BJ (cell line): ENCODE measurements around the gene COL6A1. TPM values are rescaled to one million over a fixed set of nuclear protein-coding genes. Genes with fewer than 3 reads are reported as not detected.
A peak's percentile ranks its signal among the peaks of the same experiment; 100 is the strongest.

ENCODE experiments used
- CTCF ChIA-PET: fragments of 350-600 bp; formaldehyde crosslinking; extraction: SDS; loops from one replicate; lab custom pipeline; 2021; ENCODE audit warnings: antibody characterized with exemption, inconsistent platforms; lab: Yijun Ruan, JAX
- POLR2A ChIA-PET: fragments of 300-600 bp; sonication (Branson Sonifier 250); formaldehyde crosslinking; extraction: SDS; loops from one replicate; lab custom pipeline; 2021; ENCODE audit warnings: antibody characterized with exemption; lab: Charles Lee
- DNase-seq: peaks from one replicate; pipeline ENCODE4 v3.0.0-alpha.2; 2011; ENCODE audit warnings: low read depth
- H3K27me3 ChIP-seq: 2 replicates; pipeline ENCODE4 v1.6.0; 2011; ENCODE audit warnings: low read length; ENCODE audit not compliant: control insufficient read depth, insufficient read depth
- H3K36me3 ChIP-seq: 2 replicates; pipeline ENCODE4 v1.5.1; 2011; ENCODE audit warnings: low read length; ENCODE audit not compliant: control insufficient read depth, insufficient read depth
- H3K4me3 ChIP-seq: 2 replicates; pipeline ENCODE4 v1.5.1; 2011; ENCODE audit warnings: low read depth, mild to moderate bottlenecking, control low read depth, low read length
- CTCF ChIP-seq: IDR thresholded peaks from 2 replicates; pipeline ENCODE4 v1.5.1; 2011; ENCODE audit warnings: low read depth, mild to moderate bottlenecking, control low read depth, inconsistent platforms, low read length, moderate library complexity; ENCODE audit not compliant: insufficient read depth
- polyA plus RNA-seq: library from polyadenylated mRNA; depleted of rRNA; stranded (reverse); fragments of >200 nt; gene quantifications from 2 replicates; pipeline ENCODE4 v1.2.3, GENCODE V29; 2011

Gene COL6A1
- polyA plus RNA-seq, 1 experiment = 672 TPM

- H3K27me3 ChIP-seq = no peaks in the 10 kb centered on the region
- DNase-seq = peak; percentile 55
- H3K36me3 ChIP-seq = no peaks in the 10 kb centered on the region
- ChIA-PET POLR2A (no interaction called here), CTCF (interaction anchor here (0.7 to 1.2 kb wide), 2 partner anchors 10 to 62 kb away, joined by 3 to 4 read pairs; no protein-coding TSS in a partner anchor)
- no peak for TF ChIP-seq CTCF
- H3K4me3 ChIP-seq = no peak overlapping the region
Observed at GRCh38 chr21:46035809-46036695, 54.5 kb downstream of the COL6A1 start.

GRCh38 chr21:46036696-46037330 lies 55.2 kb downstream of the COL6A1 start:
- H3K36me3 ChIP-seq = no peaks in the 10 kb centered on the region
- ChIA-PET CTCF (interaction anchor here (1.2 kb wide), 1 partner anchor 63 kb away, joined by 4 read pairs; no protein-coding TSS in a partner anchor), POLR2A (no interaction called here)
- DNase-seq = no peak
- H3K27me3 ChIP-seq = no peaks in the 10 kb centered on the region
- TF ChIP-seq CTCF = no peak
- H3K4me3 ChIP-seq = no peak overlapping the region

- ChIA-PET CTCF (no interaction called here), POLR2A (no interaction called here)
- Histone ChIP-seq H3K36me3 (no peaks in the 10 kb centered on the region), H3K4me3 (no peak overlapping the region), H3K27me3 (no peaks in the 10 kb centered on the region)
- TF ChIP-seq CTCF = no peak
- DNase-seq = no peak
Observed at GRCh38 chr21:46037331-46038325, 56.1 kb downstream of the COL6A1 start.

GRCh38 chr21:46038341-46038829 lies 56.8 kb downstream of the COL6A1 start:
- no peak for TF ChIP-seq CTCF
- no peaks in the 10 kb centered on the region for H3K27me3 ChIP-seq
- CTCF ChIA-PET = interaction anchor here (0.6 kb wide), 1 partner anchor 61 kb away, joined by 3 read pairs; no protein-coding TSS in a partner anchor
- no peak overlapping the region for H3K4me3 ChIP-seq
- POLR2A ChIA-PET = no interaction called here
- no peak for DNase-seq
- no peaks in the 10 kb centered on the region for H3K36me3 ChIP-seq
